Measurements from ENCODE around the gene OTUD1. TPM values are rescaled to one million over a fixed set of nuclear protein-coding genes. Genes with fewer than 3 reads are reported as not detected.

OTUD1 gene
- total RNA-seq, 1 donor, result 8.0 TPM

DNA sequence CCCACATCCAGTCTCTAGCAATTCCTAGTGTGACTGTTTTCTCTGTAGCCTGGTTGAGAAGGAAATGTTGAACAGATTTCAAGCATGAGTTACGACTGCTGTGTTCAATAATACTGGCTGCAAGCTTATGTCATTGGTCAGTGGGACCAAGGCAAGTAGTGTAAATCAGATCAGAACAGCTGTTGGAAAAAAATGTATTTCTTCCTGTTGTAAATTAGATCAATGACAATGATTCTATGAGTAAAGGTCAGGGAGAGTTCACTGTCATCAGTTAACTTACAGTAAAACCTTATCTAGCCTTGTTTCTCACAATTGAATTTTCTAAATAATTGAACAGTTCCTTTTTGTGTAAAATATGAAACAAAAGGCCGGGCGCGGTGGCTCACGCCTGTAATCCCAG lies 6.7 kb downstream of the OTUD1 start:
- TF ChIP-seq, protein P1, sequence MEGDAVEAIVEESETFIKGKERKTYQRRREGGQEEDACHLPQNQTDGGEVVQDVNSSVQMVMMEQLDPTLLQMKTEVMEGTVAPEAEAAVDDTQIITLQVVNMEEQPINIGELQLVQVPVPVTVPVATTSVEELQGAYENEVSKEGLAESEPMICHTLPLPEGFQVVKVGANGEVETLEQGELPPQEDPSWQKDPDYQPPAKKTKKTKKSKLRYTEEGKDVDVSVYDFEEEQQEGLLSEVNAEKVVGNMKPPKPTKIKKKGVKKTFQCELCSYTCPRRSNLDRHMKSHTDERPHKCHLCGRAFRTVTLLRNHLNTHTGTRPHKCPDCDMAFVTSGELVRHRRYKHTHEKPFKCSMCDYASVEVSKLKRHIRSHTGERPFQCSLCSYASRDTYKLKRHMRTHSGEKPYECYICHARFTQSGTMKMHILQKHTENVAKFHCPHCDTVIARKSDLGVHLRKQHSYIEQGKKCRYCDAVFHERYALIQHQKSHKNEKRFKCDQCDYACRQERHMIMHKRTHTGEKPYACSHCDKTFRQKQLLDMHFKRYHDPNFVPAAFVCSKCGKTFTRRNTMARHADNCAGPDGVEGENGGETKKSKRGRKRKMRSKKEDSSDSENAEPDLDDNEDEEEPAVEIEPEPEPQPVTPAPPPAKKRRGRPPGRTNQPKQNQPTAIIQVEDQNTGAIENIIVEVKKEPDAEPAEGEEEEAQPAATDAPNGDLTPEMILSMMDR (IDR thresholded peaks at IDR 0.05; ENCODE audit: insufficient read depth, low read length), result no peak
- H3K4me3 ChIP-seq (ENCODE audit: low read depth, low read length), result no peak overlapping the region
- DNase-seq (ENCODE audit: low read depth), result no peak

DNA sequence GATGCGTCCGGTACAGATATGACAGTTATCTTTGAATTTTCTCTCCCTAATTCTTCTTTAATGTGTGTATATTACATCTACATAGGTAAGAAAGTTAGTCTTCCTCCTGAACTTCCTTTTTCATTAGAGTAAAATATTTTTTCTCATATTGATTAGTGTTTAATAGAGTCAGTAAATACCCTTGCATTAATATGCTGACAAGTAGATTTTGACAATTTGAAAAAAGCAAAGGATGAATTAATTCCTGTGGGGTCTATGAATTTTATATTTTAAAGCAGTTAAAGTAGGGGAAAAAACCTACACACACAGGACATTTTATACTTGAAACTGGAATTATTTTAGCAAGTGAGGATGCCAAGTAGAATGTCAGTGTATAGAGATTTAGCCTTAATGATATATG lies 9.4 kb downstream of the OTUD1 start:
- DNase-seq (ENCODE audit: low read depth), result no peak
- H3K4me3 ChIP-seq (ENCODE audit: low read depth, low read length), result no peak overlapping the region
- TF ChIP-seq, protein P1 (IDR thresholded peaks at IDR 0.05; ENCODE audit: insufficient read depth, low read length), result no peak

DNA sequence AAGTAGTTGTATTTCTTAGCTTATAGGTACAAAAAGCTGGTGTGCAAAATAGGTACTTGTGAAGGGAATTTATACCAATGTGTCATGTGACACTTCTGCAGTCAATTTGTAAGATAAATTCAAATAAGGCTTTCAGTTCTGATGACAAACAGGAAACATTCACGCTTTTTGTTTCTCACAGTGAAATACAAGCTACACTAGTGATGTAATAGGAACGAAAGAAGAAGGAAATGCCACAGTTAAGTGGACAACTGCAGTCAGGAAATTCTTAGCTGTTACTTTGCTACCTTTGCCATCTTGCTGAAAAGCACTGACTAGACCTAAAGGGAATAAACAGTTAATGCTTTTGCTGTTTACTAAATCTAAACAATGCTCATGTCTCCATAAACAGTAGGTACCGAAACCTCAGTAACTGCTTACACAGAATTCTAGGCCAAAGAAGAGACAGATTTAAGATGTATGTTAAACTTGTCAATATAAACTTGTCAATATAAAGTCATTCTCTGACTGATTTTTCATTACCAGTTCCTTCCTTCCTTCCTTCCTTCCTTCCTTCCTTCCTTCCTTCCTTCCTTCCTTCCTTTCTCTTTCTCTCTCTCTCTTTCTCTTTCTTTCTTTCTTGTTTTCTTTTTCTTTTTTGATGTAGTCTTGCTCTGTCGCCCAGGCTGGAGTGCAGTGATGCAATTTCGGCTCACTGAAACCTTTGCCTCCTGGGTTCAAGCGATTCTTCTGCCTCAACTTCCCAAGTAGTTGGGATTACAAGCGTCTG lies 10.1 kb downstream of the OTUD1 start:
- DNase-seq (ENCODE audit: low read depth), result peak; percentile 26
- H3K4me3 ChIP-seq (ENCODE audit: low read depth, low read length), result no peak overlapping the region
- TF ChIP-seq, protein P1 (IDR thresholded peaks at IDR 0.05; ENCODE audit: insufficient read depth, low read length), result no peak

DNA sequence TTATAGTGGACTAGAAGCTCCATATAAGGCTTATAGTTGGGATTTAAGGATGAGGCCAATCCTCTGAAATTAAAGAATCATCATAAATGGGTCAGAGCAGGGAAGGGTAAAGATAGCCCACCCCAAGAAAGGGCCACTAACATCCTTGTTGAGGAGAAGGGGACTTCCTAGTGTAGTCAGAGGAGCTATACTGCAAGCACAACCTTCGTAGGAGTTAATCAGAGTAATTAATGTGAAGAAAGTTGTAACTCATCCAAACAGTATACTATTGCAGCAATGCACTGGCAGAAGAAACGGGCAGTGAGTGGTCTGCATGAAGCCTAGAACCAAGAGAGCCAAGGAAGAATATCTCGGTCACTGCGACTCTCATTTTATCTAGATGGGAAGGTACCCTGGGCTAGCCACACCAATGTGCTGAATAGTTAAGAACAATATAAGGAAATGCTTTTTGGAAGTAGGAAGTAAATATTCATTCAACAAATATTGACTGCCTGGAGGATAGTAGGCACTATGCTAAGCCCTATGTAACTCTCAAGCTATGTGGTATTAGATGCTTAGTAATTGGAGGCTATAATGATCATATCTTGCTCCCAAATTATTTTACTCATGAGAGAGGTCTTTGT lies 13.3 kb downstream of the OTUD1 start:
- TF ChIP-seq, protein P1 (IDR thresholded peaks at IDR 0.05; ENCODE audit: insufficient read depth, low read length), result no peak

DNA sequence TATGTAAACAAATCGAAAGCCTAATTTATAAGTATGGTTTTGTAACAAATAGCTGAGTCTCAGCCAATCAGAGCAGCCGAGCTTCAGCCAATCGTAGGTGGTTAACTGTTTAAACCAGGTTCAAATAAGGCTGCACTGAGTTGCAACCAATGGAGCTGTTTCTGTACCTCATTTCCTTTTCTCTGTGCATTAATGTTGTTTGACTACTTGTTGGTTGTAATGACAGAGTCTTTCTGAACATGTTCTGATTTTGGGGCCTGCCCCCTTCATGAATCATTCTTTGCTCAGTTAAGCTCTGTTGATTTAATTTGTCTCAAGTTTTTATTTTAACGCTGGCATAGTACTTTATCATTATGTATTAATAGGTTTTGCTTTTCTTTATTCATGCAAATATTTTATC lies 14.6 kb downstream of the OTUD1 start:
- DNase-seq (ENCODE audit: low read depth), result no peak
- H3K4me3 ChIP-seq (ENCODE audit: low read depth, low read length), result no peak overlapping the region
- TF ChIP-seq, protein P1 (IDR thresholded peaks at IDR 0.05; ENCODE audit: insufficient read depth, low read length), result no peak

More for the DNA sequence above, 13.3 kb downstream of the OTUD1 start:
- DNase-seq (ENCODE audit: low read depth), result no peak
- H3K4me3 ChIP-seq (ENCODE audit: low read depth, low read length), result no peak overlapping the region

DNA sequence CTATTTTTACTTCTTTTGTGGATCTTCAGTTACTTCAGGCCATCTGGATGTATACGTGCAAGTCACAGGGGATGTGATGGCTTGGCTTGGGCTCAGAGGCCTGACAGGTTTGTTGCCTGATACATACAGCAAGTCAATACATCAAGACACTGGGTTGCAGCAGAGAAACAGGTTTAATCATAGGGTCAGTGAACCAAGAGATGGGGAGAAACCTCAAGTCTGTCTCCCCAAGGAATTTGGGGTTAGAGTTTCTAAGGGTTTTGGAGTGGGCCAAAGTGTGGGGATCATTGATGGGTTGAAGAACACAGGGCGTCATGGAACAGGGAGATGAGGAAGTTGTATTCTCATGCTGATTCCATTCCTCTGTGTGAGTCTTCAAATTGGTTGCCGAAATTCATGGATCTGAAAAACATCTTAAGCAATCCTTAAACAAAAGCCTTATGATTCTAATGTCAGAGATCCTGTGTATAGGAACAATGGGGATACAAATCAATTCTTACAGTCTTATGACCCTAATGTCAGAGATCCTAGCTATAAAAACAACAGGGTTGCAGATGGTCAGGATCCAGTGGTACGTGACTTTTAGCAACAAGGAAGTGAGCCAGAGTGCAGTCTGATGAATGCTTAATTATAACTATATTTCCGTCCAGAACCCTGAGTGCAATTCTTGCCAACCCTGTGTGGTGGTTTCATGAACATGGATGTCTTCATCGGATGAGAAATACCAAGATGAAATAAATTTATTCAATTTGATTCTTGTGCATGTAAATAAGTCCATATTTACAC lies 18.9 kb downstream of the OTUD1 start:
- no peak overlapping the region for H3K4me3 ChIP-seq (ENCODE audit: low read depth, low read length)
- TF ChIP-seq, protein P1 (IDR thresholded peaks at IDR 0.05; ENCODE audit: insufficient read depth, low read length), result no peak
- DNase-seq (ENCODE audit: low read depth), result no peak
